CD1c-positive myeloid dendritic cell (primary cell): ENCODE measurements around the gene PEX26.
"Not testable (repeated sequence)": the region's sequence is repeated elsewhere in the genome, so short reads cannot be mapped to it uniquely, and the experiment has no call there.

ENCODE experiments used
- DNase-seq: peaks from one replicate; pipeline ENCODE4 v3.0.0-alpha.2; 2016; ENCODE audit errors: extremely low spot score

The PEX26 gene

DNA sequence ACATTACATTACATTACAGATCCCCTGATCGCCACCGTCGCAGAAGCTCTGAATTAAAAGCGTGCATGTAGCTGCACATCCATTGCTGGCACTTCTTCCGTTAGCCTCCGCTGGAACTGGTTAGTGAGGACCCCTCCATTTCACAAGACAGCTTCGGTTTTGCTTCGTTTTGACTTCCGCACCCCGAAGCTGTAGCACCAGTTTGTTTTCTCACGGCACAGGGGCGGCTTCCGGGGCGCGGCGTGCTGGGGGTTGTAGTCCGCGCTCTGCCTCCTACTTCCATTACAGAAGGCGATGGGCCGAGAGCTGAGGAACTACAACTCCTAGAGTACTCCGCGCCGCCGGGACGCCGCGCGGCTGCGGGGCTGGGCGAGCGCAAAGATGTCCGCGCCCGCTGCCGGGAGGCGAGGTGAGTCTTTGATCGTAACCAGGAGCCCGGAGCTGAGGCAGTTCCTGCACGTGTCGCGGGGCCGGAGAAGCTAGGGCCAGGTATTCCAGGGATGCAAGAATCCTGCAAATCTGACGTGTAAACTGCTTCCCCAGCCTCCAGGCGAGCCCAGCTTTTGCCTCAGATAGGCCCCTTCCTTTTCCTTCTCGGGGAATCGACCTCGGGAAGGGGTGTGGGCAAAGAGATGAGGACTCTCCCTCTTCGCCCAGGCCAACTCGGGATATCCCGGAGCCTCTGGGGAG lies at the start of gene PEX26:
Gene PEX26 (plus strand): TSS at position 352 of the 690 bp plus-strand sequence. CDS start 387 bp downstream, outside the sequence.
- peak; percentile 97 for DNase-seq

DNA sequence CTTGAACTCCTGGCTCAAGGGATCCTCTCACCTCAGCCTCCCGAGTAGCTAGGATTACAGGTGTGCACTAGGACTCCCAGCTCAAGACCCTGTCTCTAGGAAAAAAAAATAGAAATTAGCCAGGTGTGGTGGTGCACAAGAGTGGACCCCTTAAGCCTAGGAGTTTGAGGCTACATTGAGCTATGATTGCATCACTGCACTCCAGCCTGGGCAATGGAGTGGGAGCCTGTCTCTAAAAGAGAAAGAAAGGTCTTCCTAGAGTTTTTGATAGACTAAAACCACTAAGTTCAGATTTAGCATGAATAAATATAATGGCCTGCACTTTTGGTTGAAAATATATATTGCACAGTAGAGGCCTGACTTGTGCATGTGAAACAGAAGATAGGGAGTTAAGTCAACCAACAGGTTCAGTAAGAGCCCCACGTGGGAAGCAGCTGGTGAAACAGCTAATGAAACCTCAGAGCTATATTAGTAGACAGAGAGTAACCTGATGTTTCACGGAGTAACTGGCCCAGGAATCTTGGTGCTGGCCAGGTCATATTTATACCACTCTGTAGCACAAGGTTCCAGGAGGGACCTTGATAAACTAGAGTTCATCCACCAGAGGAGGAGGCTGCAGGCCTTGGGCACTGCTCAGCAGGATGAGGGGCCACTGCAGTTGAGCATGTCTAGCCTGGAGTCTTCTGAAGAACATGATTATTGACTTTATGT lies 48.8 kb upstream of the PEX26 start:
- no peak for DNase-seq

DNA sequence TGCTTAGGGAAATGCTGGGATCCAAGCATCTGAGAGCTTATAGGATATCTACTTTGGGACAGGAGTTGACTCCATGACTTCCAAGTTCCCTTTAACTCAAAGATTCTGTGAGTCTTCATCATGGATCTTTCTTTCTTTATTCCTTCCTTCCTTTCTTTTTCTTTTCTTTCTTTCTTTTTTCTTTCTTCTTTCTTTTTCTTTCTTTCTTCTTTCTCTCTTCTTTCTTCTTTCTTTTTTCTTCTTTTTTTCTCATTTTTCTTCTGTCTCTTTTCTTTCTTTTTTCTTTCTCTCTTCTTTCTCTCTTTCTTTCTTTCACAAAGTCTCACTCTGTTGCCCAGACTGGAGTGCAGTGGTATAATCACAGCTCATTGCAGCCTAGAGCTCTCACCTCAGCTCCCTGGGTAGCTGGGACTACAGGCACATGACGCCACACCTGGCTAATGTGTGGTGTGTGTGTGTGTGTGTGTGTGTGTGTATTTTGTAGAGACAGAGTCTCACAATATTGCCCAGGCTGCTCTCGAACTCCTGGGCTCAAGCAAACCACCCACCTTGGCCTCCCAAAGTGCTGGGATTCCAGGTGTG lies 48.0 kb upstream of the PEX26 start:
- no peak for DNase-seq

DNA sequence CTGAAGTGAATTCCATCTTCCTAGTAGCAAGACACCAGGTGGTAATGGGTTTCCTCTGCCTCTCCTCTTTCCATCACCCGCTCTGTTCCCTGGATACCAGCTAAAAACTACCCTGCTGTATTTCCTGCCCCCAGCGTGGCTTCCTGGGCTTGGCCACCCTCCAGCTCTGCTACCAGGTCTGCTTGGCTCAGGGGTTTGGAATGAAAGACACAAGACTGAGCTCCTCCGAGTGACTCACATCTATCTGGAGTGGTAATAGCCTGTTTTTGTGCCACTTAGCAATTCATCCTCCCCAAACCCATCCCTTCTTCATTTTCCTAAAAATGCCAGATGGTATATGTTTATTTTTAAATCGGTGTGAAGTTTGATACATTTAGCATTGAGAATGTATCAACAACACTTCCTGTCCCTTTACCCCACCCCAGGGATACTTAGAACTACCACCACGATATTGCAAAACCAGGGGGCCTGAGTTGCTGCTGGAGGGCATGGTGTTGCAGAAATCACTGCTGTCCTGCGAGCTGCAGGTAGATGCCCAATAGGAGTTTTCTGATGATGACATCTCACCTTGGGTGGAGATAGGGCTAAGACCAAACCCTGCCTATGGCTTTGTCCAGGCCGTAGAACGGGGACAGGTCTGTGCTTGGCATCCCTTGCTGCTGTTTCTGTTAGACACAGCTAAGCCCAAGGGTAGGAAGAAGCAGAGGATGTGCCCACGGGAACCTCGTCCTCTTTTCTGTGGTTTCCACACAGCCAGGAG lies 45.9 kb upstream of the PEX26 start:
- no peak for DNase-seq

DNA sequence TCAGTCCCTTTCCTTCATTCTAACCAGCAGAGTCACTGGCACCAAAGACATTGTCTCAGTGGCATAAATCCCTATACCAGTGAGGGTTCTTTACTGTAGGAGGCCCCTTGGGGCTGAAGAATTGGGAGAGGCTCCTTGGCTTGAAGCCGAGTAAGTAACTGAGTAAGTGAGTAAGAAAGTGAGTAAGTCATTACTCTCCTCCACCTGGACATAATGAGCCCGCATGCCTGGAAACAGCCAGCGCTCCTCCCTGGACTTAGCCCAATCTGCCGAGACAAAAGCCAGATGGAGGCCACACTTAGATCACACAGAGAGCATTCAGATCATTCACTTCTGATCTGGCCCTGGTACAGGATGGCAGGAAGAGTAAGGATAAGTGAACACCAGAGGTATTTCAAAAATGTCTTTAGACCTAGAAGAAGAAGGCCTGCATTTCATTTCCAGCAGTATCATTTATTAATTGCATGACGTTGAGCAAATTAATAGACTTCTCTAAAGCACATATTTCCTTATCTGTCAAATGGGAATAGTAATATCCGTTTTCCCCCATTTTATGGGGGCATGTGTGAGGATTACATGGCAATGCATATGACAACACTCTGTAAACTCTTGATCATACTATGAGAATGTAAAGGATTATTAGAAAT lies 45.2 kb upstream of the PEX26 start:
- DNase-seq, result no peak

DNA sequence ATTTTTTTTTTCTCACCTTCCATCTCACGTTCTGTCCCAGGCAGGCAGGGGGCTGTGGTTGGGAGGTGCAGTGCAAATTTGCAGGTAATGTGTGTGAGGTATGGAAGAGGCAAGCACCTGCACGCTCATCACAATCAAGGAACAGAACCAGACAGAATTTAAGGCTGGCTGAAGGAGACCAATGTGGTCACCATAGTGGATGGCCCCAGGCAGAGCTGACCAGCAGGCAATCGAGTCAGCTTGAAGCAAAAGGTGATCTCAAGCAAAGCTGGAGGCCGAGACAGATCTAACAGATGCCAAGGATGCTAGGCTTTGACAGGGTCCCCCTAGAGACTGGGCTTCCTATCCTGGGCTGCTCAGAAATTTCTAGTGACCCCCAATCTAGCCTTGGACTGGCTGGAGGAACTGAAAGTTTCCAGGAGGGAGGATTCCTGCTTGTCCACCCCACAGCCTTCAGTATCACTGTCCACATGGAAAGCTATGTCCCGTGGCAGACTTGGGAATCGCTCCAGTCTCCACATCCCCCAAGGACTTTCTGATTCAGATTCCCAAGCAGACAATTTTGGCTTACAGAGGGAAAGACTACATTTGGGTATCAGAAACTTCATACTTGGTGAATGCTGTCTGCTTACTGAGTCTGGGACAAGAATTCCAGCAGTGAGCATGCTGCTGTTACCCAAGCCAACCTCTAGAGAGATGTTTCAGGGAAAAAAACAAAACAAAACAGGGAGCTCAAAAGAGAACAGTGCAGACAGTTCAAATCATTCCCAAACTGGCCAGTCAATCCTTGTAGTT lies 44.4 kb upstream of the PEX26 start:
- no peak for DNase-seq

DNA sequence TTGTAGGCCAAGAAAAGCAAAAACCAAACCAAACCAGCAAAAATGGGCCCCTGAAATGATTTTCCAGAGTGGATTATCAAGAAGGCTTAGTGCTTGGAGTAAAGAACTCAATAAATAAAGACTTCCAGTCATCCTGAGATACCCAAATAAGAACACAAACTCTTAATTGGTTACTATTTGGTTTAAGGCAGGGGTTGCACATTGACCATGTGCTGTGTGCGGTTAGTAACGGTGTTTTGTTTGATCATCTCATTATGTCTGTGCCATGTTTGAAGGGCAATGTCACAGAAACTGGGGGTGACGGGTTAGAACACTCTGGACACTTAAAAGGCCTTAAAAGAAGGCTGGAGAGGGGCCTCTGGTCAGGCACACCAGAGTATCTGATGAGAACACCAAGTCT lies 43.7 kb upstream of the PEX26 start:
- no peak for DNase-seq

DNA sequence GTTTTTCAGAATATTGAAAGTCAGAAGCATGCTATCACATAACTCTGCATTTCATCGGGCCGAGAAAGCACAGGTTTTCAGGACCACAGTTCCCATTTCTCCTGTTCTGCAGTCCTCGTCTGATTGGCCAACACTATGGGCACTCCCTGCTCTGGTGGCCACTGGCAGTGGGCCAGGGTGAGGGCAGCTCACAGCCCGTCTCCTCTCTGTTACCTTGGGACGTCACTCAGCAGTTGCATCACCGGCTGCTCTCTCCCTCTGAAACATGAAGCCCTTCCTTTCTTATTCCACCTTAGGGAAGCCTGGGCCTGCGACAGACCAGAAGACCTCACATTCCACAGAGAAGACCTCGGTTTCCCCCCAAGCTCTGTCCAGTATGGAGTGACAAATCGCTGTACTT lies 42.0 kb upstream of the PEX26 start:
- DNase-seq, result no peak

DNA sequence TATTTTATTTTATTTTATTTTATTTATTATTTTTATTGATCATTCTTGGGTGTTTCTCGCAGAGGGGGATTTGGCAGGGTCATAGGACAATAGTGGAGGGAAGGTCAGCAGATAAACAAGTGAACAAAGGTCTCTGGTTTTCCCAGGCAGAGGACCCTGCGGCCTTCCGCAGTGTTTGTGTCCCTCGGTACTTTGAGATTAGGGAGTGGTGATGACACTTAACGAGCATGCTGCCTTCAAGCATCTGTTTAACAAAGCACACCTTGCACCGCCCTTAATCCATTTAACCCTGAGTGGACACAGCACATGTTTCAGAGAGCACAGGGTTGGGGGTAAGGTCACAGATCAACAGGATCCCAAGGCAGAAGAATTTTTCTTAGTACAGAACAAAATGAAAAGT lies 36.9 kb upstream of the PEX26 start:
- not testable (repeated sequence) for DNase-seq

DNA sequence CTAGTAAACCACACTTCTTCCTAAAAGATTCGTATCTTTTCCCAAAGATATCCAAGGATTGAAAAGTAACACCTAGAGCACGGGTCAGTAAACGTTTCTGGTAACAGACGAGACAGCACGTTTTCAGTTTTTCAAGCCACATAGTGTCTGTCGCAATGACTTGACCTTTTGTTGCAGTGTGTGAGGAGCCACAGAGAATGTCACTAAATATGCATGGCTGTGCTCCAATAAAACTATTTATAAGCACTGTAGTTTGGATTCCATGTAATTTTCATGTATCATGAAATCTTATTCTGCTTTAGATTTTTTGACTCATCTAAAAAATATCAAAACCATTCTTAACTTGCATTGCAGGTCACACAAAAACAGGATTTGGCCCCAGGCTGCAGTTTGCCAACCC lies 35.1 kb upstream of the PEX26 start:
- DNase-seq, result no peak

DNA sequence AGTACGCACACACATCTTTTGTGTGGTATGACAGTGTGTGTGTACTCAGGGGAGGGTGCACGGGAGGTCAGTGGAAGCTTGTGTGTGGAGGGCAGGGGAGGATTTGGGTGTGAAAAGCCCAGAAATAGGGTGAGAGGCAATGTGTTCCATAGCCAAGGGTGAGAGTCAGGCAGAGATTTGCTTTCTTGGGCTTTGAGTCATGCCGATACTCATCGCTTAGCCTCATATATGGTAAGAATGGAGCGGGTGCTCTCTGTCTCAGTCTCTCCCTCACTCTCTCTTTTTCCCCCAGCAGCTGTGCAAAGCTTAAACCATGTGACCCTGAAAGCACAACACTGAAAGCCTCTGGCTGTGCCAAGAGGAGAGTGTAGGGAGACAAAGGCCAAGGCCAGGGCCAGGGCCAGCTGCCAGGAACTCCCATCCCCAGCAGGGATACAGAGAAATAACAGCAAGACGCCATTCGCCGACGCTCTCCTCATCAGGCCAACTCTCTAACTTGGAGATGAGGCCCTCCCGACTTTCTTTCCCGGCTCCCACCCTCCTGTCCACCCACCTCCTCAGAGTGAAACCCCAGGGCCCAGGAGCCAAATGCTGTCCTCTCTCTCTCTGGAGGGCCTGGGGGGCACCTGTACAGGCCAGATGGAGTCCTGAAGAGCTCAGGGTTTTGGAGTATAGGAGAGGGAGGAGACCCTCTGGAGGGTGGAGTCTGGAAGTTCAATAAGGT lies 33.1 kb upstream of the PEX26 start:
- DNase-seq, result no peak

DNA sequence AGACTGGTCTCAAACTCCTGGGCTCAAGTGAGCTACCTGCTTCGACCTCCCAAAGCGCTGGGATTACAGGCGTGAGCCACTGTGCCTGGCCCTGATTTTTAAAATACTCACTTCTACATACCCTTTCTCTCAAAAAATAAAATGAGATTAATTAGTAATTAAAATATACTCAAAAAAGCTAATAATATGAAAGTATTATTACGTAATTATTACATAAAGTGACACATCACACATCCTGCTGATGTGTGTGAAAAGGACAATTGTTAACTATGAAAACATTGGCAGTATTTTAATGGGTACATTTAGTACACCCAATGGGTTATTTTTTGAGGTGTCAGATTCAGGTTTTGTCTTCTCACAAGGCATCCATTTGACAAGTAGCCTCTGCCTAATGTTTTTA lies 32.0 kb upstream of the PEX26 start:
- no peak for DNase-seq

DNA sequence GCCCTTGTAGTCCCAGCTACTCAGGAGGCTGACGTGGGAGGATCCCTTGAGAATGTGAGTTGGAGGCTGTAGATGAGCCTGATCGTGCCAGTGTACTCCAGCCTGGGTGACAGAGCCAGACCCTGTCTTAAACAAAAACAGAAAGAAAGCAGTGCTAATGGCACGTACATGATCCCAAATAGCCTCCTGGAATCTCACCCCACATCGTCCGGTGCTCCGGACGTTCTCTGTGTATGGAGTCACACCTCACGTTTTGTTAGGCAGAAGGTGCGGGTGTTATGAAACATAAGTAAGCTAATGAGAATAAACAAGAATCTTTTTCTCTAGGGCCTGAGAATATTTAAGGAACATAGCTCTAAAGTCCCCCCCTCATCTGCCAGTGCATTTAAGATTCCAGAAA lies 29.7 kb upstream of the PEX26 start:
- no peak for DNase-seq

DNA sequence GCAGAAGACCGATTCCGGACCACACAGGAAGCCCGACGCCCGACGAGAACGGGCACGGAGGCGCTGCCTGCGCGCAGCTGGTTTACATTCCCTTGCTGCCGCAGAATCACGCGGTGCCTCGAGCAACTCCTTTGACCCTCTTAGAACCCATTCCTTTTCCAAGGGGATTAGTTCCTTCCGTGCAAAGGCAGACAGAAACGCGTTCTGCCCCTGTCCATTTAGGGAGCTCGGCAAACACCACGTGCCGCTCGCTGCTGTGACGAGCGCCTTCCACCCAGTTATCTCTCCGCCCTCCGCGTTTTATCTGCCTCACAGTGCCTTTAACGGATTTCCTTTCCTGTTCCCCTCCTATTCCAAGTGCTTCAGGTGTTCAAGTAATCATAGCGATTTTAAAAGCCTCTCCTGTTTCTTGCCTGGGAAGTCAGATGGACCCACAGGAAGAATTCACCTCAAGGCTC lies 29.3 kb upstream of the PEX26 start:
- DNase-seq, result no peak

DNA sequence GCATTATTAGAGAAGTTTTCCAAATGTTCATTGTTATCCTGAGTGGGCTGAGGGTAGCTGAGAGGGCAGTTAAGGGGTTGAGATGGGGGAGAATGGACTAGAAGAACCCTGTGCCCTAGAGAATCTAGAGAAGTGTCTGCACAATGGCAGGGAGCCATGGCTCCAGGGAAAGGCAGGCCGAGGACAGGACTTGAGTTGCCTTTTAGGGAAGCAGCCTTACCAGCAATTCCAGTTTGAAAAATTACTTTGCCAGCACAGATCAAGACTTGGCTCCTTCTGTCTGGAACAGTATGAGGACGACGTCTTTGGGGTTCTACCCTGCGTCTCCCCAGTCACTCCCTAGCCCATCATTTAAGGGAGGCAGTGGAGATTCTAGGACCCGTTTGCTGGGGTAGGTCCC lies 27.7 kb upstream of the PEX26 start:
- no peak for DNase-seq

DNA sequence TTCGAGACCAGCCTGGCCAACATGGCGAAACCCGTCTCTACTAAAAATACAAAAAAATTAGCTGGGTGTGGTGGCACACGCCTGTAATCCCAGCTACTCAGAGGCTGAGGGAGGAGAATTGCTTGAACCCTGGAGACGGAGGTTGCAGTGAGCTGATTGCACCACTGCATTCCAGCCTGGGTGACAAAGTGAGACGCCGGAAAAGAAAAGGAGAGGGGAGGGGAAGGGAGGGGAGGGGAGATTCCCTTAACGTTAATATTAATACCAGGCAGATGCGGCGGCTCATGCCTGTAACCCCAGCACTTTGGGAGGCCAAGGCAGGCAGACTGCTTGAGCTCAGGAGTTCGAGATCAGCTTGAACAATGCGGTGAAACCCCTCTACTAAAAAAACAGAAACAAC lies 26.7 kb upstream of the PEX26 start:
- not testable (repeated sequence) for DNase-seq

DNA sequence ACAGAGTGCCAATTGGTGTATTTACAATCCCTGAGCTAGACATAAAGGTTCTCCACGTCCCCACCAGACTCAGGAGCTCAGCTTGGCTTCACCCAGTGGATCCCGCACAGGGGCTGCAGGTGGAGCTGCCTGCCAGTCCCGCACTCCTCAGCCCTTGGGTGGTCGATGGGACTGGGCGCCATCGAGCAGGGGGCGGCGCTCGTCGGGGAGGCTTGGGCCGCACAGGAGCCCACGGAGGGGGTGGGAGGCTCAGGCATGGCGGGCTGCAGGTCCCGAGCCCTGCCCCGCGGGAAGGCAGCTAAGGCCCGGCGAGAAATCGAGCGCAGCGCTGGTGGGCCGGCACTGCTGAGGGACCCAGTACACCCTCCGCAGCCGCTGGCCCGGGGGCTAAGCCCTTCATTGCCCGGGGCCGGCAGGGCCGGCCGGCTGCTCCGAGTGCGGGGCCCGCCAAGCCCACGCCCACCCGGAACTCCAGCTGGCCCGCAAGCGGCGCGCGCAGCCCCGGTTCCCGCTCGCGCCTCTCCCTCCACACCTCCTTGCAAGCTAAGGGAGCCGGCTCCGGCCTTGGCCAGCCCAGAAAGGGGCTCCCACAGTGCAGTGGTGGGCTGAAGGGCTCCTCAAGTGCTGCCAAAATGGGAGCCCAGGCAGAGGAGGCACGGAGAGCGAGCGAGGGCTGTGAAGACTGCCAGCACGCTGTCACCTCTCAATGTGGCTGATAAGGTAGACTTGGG lies 24.4 kb upstream of the PEX26 start:
- not testable (repeated sequence) for DNase-seq

DNA sequence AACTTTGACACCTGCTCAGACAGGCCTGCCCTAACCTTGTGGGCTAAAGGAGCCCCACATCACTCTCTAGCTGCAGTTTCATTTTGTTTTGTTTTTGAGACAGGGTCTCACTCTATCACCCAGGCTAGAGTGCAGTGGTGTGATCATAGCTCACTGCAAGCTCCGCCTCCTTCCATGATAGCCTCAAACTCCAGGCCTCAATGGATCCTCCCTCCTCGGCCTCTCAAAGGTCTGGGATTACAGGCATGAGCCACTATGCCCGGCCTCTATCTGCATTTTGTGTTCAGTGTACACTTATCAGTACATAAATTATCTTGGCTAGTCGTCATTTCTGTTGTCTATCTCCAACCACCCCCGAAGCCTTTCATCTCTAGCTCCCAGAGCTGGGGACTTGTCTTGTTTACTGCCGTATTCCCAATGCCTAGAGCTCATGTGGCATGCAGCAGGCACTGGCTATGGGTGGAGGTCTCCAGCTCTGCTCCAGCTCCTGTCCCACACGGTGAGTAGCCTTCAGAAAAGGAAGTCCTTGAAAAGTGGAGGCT lies 22.1 kb upstream of the PEX26 start:
- no peak for DNase-seq

DNA sequence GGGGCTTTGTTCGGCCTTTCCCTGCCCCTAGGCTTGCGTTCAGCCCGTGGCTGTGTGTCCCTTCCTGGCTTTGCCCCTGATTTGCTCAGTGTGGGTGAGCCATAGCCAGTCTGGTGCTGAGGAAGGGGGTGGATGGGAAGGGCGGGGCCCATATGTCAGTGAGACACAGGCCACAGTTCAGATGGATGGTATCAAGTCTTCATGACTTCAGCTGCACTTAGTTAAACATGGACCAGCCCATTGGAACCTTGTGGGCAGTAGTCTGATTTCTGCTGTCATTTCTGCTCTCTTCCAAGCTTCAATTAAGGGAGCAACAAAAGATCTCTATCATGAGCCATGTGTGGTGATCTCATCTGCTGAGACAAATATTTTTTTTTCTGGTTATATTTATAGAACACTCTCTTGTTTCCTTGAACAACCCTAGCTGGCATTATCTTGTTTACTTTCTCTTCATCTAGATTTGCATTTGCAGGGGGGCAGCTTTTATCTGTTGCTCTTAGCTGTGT lies 21.6 kb upstream of the PEX26 start:
- no peak for DNase-seq
